Esophagus squamous epithelium (tissue), 5 donors: Measurements from ENCODE around the gene MRPS17. TPM values are rescaled to one million over a fixed set of nuclear protein-coding genes. Genes with fewer than 3 reads are reported as not detected.

ENCODE experiments used
- DNase-seq: peaks from one replicate; lab custom pipeline; 2025; lab: John Stamatoyannopoulos, UW
- H3K27ac ChIP-seq, 4 donors: fragments of 200-600 bp; sonication (generic); one replicate each; pipeline ENCODE4 v1.5.1; 2016 to 2019; ENCODE audit warnings: mild to moderate bottlenecking in 1 of 4
- H3K27me3 ChIP-seq, 4 donors: fragments of 200-600 bp; sonication (generic); 1 replicate in 3 of 4; 2 replicates in 1 of 4; pipeline versions ENCODE4 v1.5.1 to v1.6.0; 2017 to 2021; ENCODE audit warnings: antibody characterized with exemption in 1 of 4
- H3K36me3 ChIP-seq, 3 donors: fragments of 200-600 bp; sonication (generic); one replicate each; pipeline ENCODE4 v1.5.1; 2016 to 2019
- H3K4me1 ChIP-seq, 3 donors: fragments of 200-600 bp; sonication (generic); one replicate each; pipeline ENCODE4 v1.5.1; 2017 to 2019
- H3K4me3 ChIP-seq, 4 donors: fragments of 200-600 bp; sonication (generic); 1 replicate in 3 of 4; 2 replicates in 1 of 4; pipeline ENCODE4 v1.5.1; 2016 to 2019; ENCODE audit warnings: mild to moderate bottlenecking in 2 of 4, moderate library complexity in 1 of 4
- H3K9me3 ChIP-seq, 3 donors: fragments of 200-600 bp; sonication (generic); one replicate each; pipeline ENCODE4 v1.5.1; 2016 to 2019
- CTCF ChIP-seq, 6 experiments: fragments of 450-650 bp in 4 of 6; fragments of 200-600 bp in 2 of 6; sonication (generic) in 2 of 6; IDR thresholded peaks; one replicate each; pipeline ENCODE4 v1.5.1; 2016 to 2019; ENCODE audit warnings: antibody characterized with exemption in 6 of 6, mild to moderate bottlenecking in 4 of 6, moderate library complexity in 4 of 6
- POLR2A ChIP-seq, 4 donors: fragments of 450-650 bp; IDR thresholded peaks; one replicate each; pipeline ENCODE4 v1.6.1; 2017; ENCODE audit warnings: antibody characterized with exemption in 4 of 4, mild to moderate bottlenecking in 4 of 4, moderate library complexity in 3 of 4
- WGBS, 2 donors: methylation state at CpG; one replicate each; pipeline ENCODE4 v1.1.5; 2018; 5-methylcytosine and 5-hydroxymethylcytosine counted together
- intact Hi-C: fragments of 100-400 bp; cut with DNase I; formaldehyde crosslinking; loops from one replicate; pipeline ENCODE4 v1.15.0; 2022
- total RNA-seq, 4 donors: library from RNA; depleted of rRNA; stranded (reverse); fragments of >200 nt; gene quantifications; one replicate each; pipeline ENCODE4 v1.1.0, GENCODE V29; 2016
- donor health status: DM: yes; HTN: yes; CAD: no.

The MRPS17 gene
- total RNA-seq, result 10 to 100 TPM in 2 of 4 donors, 1 to 10 TPM in 2; 4.3 to 11.8 (median 10.2) TPM

- Histone ChIP-seq H3K27me3 (no peaks in the 10 kb centered on the region), H3K4me1 (peaks cover 5 to 23% (median 8%) of the 10 kb centered on the region in 3 donors), H3K36me3 (peaks cover 0 to 35% (median 10%) of the 10 kb centered on the region in 3 donors), H3K27ac (peak within 1 kb of the TSS; percentile 84 to 92 (median 88)), H3K9me3 (no peaks in the 10 kb centered on the region), H3K4me3 (peak within 1 kb of the TSS; percentile 72 to 87 (median 85))
- TF ChIP-seq POLR2A (IDR thresholded peaks at IDR 0.05) (peak in 3 of 4 donors; percentile 55 to 71 (median 63)), CTCF (IDR thresholded peaks at IDR 0.05) (peak in 2 of 6 experiments; percentile 3 to 49)
- peak; percentile 53 for DNase-seq
- WGBS, 2 donors, result 1% methylated on average over 19 to 45 of the region's 53 CpGs
- intact Hi-C loops, result no loop called here
These were observed at the start of gene MRPS17 for GRCh38 chr7:55951637-55952351. TSS of gene MRPS17 (plus strand) at chr7:55951877. CDS start at chr7:55953196, 1,319 bp downstream.

- Histone ChIP-seq H3K4me1 (no peaks in the 10 kb centered on the region), H3K9me3 (no peaks in the 10 kb centered on the region), H3K27ac (no peak overlapping the region), H3K27me3 (no peaks in the 10 kb centered on the region), H3K36me3 (peaks cover 0 to 18% (median 0%) of the 10 kb centered on the region in 3 donors), H3K4me3 (no peak overlapping the region)
- intact Hi-C loops, result no loop called here
- TF ChIP-seq CTCF (IDR thresholded peaks at IDR 0.05), result no peak
- TF ChIP-seq POLR2A (IDR thresholded peaks at IDR 0.05), result no peak
- WGBS, 2 donors, result 83 to 85% methylated on average over 6 to 8 of the region's 8 CpGs
- DNase-seq, result no peak
These were observed 47.5 kb upstream of the MRPS17 start for GRCh38 chr7:55903985-55904759.

- WGBS, 2 donors, result 26 to 41% methylated on average over 3 of the region's 3 CpGs
- intact Hi-C loops, result no loop called here
- no peak for TF ChIP-seq CTCF (IDR thresholded peaks at IDR 0.05)
- no peaks in the 10 kb centered on the region for H3K9me3 ChIP-seq
- no peak overlapping the region for H3K4me3 ChIP-seq
- H3K27me3 ChIP-seq, result no peaks in the 10 kb centered on the region
- no peak for DNase-seq
- H3K27ac ChIP-seq, result no peak overlapping the region
- no peaks in the 10 kb centered on the region for H3K4me1 ChIP-seq
- H3K36me3 ChIP-seq, result peaks cover 0 to 26% (median 0%) of the 10 kb centered on the region in 3 donors
These were observed 38.9 kb upstream of the MRPS17 start for GRCh38 chr7:55912748-55913158.

- Histone ChIP-seq H3K4me1 (no peaks in the 10 kb centered on the region), H3K4me3 (no peak overlapping the region), H3K27me3 (no peaks in the 10 kb centered on the region), H3K36me3 (peaks cover 0 to 18% (median 0%) of the 10 kb centered on the region in 3 donors), H3K27ac (no peak overlapping the region), H3K9me3 (no peaks in the 10 kb centered on the region)
- 86 to 100% methylated on average over 1 of the region's 1 CpG for WGBS, 2 donors
- no peak for DNase-seq
- TF ChIP-seq POLR2A (IDR thresholded peaks at IDR 0.05) (no peak), CTCF (IDR thresholded peaks at IDR 0.05) (no peak)
- intact Hi-C loops, result no loop called here
These were observed 33.9 kb upstream of the MRPS17 start for GRCh38 chr7:55917771-55918170.
